ENCODE data around the gene SYNGAP1.

DNA sequence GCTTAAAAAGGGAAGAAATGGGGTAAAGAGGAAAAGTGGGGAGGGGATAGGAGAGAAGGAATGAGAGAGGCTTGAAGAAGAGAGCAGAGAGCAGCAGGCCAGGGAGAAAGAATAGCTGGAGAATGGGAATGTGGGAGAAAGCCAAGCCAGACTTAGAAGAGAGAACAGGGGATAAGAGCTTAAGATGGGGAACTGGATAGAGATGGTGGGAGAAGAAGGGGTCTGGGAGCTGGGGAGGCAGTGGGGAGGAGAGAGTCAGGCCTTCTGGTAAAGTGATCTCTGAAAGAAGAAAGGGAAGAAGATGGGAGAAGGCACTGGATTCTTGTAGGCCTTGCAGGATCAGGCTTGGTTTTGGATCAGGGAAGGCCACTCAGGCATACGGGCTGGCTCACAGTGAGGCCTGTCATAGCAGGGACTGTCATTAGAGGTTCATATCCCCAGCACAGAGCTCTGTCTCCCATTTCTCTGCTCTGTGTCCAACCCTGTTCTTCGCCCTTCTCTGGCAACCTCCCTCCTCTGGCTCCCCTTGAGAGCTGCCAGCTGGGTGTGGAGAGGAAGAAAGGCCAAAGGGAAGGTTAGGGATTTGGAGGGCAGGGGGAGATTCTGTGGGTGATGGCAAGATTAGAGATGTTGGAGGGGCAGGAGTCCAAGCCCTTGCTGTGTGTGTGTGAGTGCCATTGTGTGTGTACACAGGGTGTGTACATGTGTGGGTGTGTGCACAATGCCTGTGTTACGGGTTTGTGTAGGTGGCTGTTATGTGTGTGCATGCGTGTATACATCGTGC, 9.3 kb downstream of the SYNGAP1 start:
- TF ChIP-seq SUZ12 (IDR thresholded peaks at IDR 0.05; ENCODE audit: extremely low read depth, insufficient read depth, insufficient read length) = no peak
- no peak for TF ChIP-seq ZNF274 (IDR thresholded peaks at IDR 0.05; ENCODE audit: low read depth, low read length)

All from NT2/D1 (cell line).